ENCODE results near the gene ZNF343. TPM values are rescaled to one million over a fixed set of nuclear protein-coding genes. Genes with fewer than 3 reads are reported as not detected.

ZNF343 gene
- total and polyA plus RNA-seq, 12 donors, result 3.2 to 7.1 (median 5.0) TPM

- peaks cover 0 to 4% (median 0%) of the 10 kb centered on the region in 7 donors for H3K27me3 ChIP-seq
- intact Hi-C loops (cut with DNase I), result no loop called here
- TF ChIP-seq, protein P1, sequence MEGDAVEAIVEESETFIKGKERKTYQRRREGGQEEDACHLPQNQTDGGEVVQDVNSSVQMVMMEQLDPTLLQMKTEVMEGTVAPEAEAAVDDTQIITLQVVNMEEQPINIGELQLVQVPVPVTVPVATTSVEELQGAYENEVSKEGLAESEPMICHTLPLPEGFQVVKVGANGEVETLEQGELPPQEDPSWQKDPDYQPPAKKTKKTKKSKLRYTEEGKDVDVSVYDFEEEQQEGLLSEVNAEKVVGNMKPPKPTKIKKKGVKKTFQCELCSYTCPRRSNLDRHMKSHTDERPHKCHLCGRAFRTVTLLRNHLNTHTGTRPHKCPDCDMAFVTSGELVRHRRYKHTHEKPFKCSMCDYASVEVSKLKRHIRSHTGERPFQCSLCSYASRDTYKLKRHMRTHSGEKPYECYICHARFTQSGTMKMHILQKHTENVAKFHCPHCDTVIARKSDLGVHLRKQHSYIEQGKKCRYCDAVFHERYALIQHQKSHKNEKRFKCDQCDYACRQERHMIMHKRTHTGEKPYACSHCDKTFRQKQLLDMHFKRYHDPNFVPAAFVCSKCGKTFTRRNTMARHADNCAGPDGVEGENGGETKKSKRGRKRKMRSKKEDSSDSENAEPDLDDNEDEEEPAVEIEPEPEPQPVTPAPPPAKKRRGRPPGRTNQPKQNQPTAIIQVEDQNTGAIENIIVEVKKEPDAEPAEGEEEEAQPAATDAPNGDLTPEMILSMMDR (IDR thresholded peaks at IDR 0.05), result no peak
- 74 to 81% methylated on average over 2 of the region's 2 CpGs for WGBS, 2 donors
- no peaks in the 10 kb centered on the region for H3K9me3 ChIP-seq
- DNase-seq, result no peak
- no peak overlapping the region for H3K27ac ChIP-seq
- peaks cover 0 to 6% (median 0%) of the 10 kb centered on the region in 9 donors for H3K4me1 ChIP-seq
- no peak overlapping the region for H3K4me3 ChIP-seq
- ATAC-seq, result no peak
- H3K36me3 ChIP-seq, result no peaks in the 10 kb centered on the region
Measured at GRCh38 chr20:2516399-2516798, 7.7 kb upstream of the ZNF343 start.

GRCh38 chr20:2515203-2515602 lies 6.5 kb upstream of the ZNF343 start:
- TF ChIP-seq, protein P1 (IDR thresholded peaks at IDR 0.05), result no peak
- Histone ChIP-seq H3K36me3 (no peaks in the 10 kb centered on the region), H3K27ac (no peak overlapping the region), H3K4me3 (no peak overlapping the region), H3K9me3 (no peaks in the 10 kb centered on the region), H3K4me1 (no peaks in the 10 kb centered on the region), H3K27me3 (peaks cover 0 to 4% (median 0%) of the 10 kb centered on the region in 7 donors)
- DNase-seq (no peak), ATAC-seq (no peak)
- intact Hi-C loops (cut with DNase I), result no loop called here
- WGBS, 2 donors, result 70 to 87% methylated on average over 1 of the region's 1 CpG

DNA sequence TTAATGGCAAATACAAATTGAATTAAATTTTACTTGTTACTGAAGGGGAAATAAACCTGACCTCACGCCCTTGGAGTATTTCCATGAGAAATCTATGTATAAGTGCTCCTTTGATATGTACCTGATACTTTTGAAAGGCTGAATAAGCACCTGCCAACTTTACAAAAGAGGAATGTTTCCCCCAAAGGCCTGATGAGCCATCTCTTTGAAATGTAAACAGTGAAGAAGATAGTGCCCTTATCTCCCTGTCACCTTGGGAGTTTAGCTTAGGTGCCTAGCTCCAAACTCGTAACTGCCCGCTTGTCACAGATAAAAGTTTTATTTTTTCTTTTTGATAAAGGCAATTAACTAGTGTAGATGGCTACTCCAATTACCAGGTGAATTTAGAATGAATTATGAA lies 1.1 kb upstream of the ZNF343 start:
- no peaks in the 10 kb centered on the region for H3K36me3 ChIP-seq
- H3K4me3 ChIP-seq, result peak overlapping the region in 7 of 10 donors; percentile 74 to 97 (median 93)
- intact Hi-C loops (cut with DNase I), result loop anchor here in 2 of 10 donors (1.0 to 5.0 kb wide), 2 partner anchors 37 to 39 kb away; partner anchors contain the start of gene SNRPB (in 2 of the 2)
- peaks cover 0 to 4% (median 0%) of the 10 kb centered on the region in 7 donors for H3K27me3 ChIP-seq
- H3K9me3 ChIP-seq, result no peaks in the 10 kb centered on the region
- no peak for DNase-seq
- no peak overlapping the region for H3K27ac ChIP-seq
- WGBS, 2 donors, result 71 to 78% methylated on average over 3 of the region's 3 CpGs
- TF ChIP-seq, protein P1 (IDR thresholded peaks at IDR 0.05), result no peak
- H3K4me1 ChIP-seq, result peaks cover 0 to 19% (median 16%) of the 10 kb centered on the region in 9 donors
- no peak for ATAC-seq

- Histone ChIP-seq H3K27me3 (peaks cover 0 to 4% (median 0%) of the 10 kb centered on the region in 7 donors), H3K36me3 (no peaks in the 10 kb centered on the region), H3K4me1 (peaks cover 0 to 19% (median 16%) of the 10 kb centered on the region in 9 donors), H3K9me3 (no peaks in the 10 kb centered on the region), H3K27ac (peak overlapping the region in 9 of 10 donors; percentile 78 to 98 (median 91)), H3K4me3 (peak overlapping the region; percentile 66 to 97 (median 78))
- intact Hi-C loops (cut with DNase I), result loop anchor here in 2 of 10 donors (1.0 to 5.0 kb wide), 2 partner anchors 37 to 39 kb away; partner anchors contain the start of gene SNRPB (in 2 of the 2)
- DNase-seq, result no peak
- WGBS, 2 donors, result 36% methylated on average over 9 of the region's 9 CpGs
- ATAC-seq, result peak in 1 of 8 donors; percentile 4
- TF ChIP-seq, protein P1 (IDR thresholded peaks at IDR 0.05), result no peak
Measured at GRCh38 chr20:2509468-2509781, 710 bp upstream of the ZNF343 start.

Measured in heart right ventricle (tissue), 16 donors.